ENCODE results near the gene KIF26B.

- no peak for TF ChIP-seq EZH2phosphoT487 (IDR thresholded peaks at IDR 0.05; ENCODE audit: insufficient read depth, low read depth)
- no peak for TF ChIP-seq EZH2 (IDR thresholded peaks at IDR 0.05; ENCODE audit: insufficient read depth, poor library complexity, severe bottlenecking)
These were observed 401.3 kb downstream of the KIF26B start for GRCh38 chr1:245556057-245556456.

Measured in GM23248 (cell line).